Measurements from ENCODE around the gene JCAD. TPM values are rescaled to one million over a fixed set of nuclear protein-coding genes. Genes with fewer than 3 reads are reported as not detected.

Gene JCAD
- total RNA-seq, 1 experiment from 2014 or later = 0.77 TPM

DNA sequence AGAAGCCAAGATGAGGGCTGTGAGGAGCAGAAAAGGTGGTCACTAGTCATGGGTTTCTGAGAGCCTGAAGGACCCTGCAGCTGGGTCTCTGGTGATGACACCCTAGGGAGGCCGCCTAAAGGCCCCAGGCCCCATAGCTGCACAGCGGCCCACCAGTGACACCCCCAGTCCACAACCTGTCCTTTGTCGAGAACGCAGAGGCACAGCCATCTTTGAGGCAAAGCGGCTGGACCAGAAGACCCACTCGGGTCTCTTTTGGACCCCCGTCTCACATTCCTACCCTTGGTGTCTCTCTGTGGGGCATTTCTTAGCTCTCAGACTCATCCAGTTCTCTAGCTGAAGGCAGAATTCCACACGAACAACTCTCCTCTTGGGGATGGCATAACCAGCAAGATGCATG lies 18.8 kb downstream of the JCAD start:
- Histone ChIP-seq H2BK20ac (ENCODE audit: low read depth, low read length, poor library complexity, severe bottlenecking) (no peak overlapping the region), H3K14ac (ENCODE audit: insufficient read depth, low read length) (no peak overlapping the region), H4K20me1 (ENCODE audit: control insufficient read depth, insufficient read depth, insufficient read length) (no peaks in the 10 kb centered on the region), H3K4ac (ENCODE audit: low read depth, low read length) (no peak overlapping the region), H3K27ac (ENCODE audit: insufficient read length, low read depth, low read length) (no peak overlapping the region), H3K4me1 (ENCODE audit: insufficient read depth, low read length) (no peaks in the 10 kb centered on the region), H2BK15ac (ENCODE audit: low read depth, low read length) (no peak overlapping the region), H3K18ac (ENCODE audit: insufficient read length, low read depth, low read length) (no peak overlapping the region), H3K23me2 (ENCODE audit: insufficient read length, low read depth, low read length, poor library complexity, severe bottlenecking) (no peaks in the 10 kb centered on the region), H2AK5ac (ENCODE audit: insufficient read length, low read length) (no peak overlapping the region), H4K91ac (ENCODE audit: insufficient read length, low read depth, low read length) (no peak overlapping the region), H3K4me2 (ENCODE audit: insufficient read depth, insufficient read length, low read length) (no peak overlapping the region), H2AFZ (ENCODE audit: low read length) (no peak overlapping the region), H3T11ph (ENCODE audit: low read length) (no peak overlapping the region), H3K79me1 (ENCODE audit: insufficient read depth, low read depth, low read length, poor library complexity, severe bottlenecking) (no peaks in the 10 kb centered on the region), H2BK12ac (ENCODE audit: insufficient read length, low read depth, low read length) (no peak overlapping the region), H3K9ac (ENCODE audit: extremely low read depth, insufficient read length, low read length) (no peak overlapping the region), H2BK5ac (ENCODE audit: insufficient read length, low read length) (no peak overlapping the region), H3K27me3 (ENCODE audit: insufficient read depth, low read length) (no peaks in the 10 kb centered on the region), H4K8ac (replicated peaks; ENCODE audit: insufficient read length, low read depth, low read length) (no peak overlapping the region), H2BK120ac (ENCODE audit: low read depth, low read length, poor library complexity, severe bottlenecking) (no peak overlapping the region), H3K56ac (ENCODE audit: insufficient read length, low read depth, low read length) (no peak overlapping the region), H3K23ac (ENCODE audit: insufficient read length, low read depth, low read length) (no peak overlapping the region), H3K9me3 (ENCODE audit: control insufficient read depth, low read depth, low read length) (no peaks in the 10 kb centered on the region), H3K79me2 (ENCODE audit: insufficient read depth, low read length) (no peaks in the 10 kb centered on the region), H4K5ac (ENCODE audit: insufficient read length, low read depth, low read length) (no peak overlapping the region)
- WGBS (ENCODE audit: extremely low coverage, insufficient read length, low lambda C conversion rate) = no CpG with 5 or more reads among the region's 8 CpGs
- H3K36me3 Mint-ChIP-seq (ENCODE audit: insufficient read depth in 1 of 3, low read depth in 3 of 3) = peaks cover 0 to 4% (median 0%) of the 10 kb centered on the region in 3 experiments; a peak in 1 of 7 replicates
- no peak overlapping the region; a peak in 2 of 7 replicates for H3K27ac Mint-ChIP-seq
- peaks cover 18% of the 10 kb centered on the region in 2 experiments; a peak in 3 of 4 replicates for H3K4me1 Mint-ChIP-seq
- DNase-seq = no peak
- no peaks in the 10 kb centered on the region for H3K9me3 Mint-ChIP-seq
- H3K27me3 Mint-ChIP-seq (ENCODE audit: low read depth) = peaks cover 3% of the 10 kb centered on the region
- H3K4me3 Mint-ChIP-seq = no peak overlapping the region
- TF ChIP-seq, protein P1, sequence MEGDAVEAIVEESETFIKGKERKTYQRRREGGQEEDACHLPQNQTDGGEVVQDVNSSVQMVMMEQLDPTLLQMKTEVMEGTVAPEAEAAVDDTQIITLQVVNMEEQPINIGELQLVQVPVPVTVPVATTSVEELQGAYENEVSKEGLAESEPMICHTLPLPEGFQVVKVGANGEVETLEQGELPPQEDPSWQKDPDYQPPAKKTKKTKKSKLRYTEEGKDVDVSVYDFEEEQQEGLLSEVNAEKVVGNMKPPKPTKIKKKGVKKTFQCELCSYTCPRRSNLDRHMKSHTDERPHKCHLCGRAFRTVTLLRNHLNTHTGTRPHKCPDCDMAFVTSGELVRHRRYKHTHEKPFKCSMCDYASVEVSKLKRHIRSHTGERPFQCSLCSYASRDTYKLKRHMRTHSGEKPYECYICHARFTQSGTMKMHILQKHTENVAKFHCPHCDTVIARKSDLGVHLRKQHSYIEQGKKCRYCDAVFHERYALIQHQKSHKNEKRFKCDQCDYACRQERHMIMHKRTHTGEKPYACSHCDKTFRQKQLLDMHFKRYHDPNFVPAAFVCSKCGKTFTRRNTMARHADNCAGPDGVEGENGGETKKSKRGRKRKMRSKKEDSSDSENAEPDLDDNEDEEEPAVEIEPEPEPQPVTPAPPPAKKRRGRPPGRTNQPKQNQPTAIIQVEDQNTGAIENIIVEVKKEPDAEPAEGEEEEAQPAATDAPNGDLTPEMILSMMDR (conservative IDR thresholded peaks at IDR 0.05) = no peak
